ENCODE data around the gene SERPINE2. TPM values are rescaled to one million over a fixed set of nuclear protein-coding genes. Genes with fewer than 3 reads are reported as not detected.
A peak's percentile ranks its signal among the peaks of the same experiment; 100 is the strongest.

The SERPINE2 gene
- polyA plus RNA-seq, 3 donors: not detected

DNA sequence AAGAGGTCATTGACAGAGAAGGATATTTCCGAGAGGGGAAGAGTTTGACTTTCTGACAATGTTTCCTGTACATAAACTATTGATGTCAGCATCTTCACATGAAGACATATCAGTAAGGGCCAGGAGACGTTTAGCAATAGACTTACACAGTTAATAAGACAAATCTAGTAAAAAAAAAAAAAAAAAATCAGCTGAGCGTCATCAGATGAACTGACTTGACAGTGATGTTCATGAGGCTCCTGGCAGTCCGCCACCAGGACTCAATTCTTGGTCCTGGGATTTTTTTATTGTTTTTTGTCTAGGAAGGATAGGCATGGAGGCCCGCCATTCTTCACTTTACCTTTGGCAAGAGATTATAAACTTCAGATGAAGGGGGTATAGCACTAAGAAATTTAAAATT lies 67.4 kb downstream of the SERPINE2 start:
- no peaks in the 10 kb centered on the region for H3K9me3 Mint-ChIP-seq
- Histone ChIP-seq H3K4me3 (replicated peaks in 1 of 3; ENCODE audit: low read depth in 2 of 3, low read length in 3 of 3) (no peak overlapping the region), H3K9ac (ENCODE audit: insufficient read depth, low read length, poor library complexity, severe bottlenecking) (no peak overlapping the region), H3K27me3 (ENCODE audit: control insufficient read depth in 2 of 2, insufficient read depth in 2 of 2, low read length in 2 of 2) (no peaks in the 10 kb centered on the region), H3K36me3 (replicated peaks in 1 of 2; ENCODE audit: control insufficient read depth in 1 of 2, insufficient read depth in 2 of 2, low read length in 2 of 2) (peaks cover 15 to 47% of the 10 kb centered on the region in 2 donors), H3K4me2 (replicated peaks; ENCODE audit: extremely low read depth, low read length, poor library complexity, severe bottlenecking) (no peak overlapping the region), H3K27ac (ENCODE audit: low read depth in 1 of 2, low read length in 2 of 2) (no peak overlapping the region), H4K20me1 (ENCODE audit: insufficient read depth, low read length) (no peaks in the 10 kb centered on the region), H2AFZ (ENCODE audit: insufficient read depth, low read depth, low read length, poor library complexity, severe bottlenecking) (no peak overlapping the region), H3K4me1 (ENCODE audit: control insufficient read depth in 1 of 2, insufficient read depth in 2 of 2, low read length in 2 of 2) (no peaks in the 10 kb centered on the region), H3K9me3 (replicated peaks in 1 of 2; ENCODE audit: control insufficient read depth in 1 of 2, insufficient read depth in 1 of 2, low read length in 2 of 2) (no peaks in the 10 kb centered on the region), H3K79me2 (ENCODE audit: insufficient read depth, low read length) (no peaks in the 10 kb centered on the region)
- TF ChIP-seq, protein P1, sequence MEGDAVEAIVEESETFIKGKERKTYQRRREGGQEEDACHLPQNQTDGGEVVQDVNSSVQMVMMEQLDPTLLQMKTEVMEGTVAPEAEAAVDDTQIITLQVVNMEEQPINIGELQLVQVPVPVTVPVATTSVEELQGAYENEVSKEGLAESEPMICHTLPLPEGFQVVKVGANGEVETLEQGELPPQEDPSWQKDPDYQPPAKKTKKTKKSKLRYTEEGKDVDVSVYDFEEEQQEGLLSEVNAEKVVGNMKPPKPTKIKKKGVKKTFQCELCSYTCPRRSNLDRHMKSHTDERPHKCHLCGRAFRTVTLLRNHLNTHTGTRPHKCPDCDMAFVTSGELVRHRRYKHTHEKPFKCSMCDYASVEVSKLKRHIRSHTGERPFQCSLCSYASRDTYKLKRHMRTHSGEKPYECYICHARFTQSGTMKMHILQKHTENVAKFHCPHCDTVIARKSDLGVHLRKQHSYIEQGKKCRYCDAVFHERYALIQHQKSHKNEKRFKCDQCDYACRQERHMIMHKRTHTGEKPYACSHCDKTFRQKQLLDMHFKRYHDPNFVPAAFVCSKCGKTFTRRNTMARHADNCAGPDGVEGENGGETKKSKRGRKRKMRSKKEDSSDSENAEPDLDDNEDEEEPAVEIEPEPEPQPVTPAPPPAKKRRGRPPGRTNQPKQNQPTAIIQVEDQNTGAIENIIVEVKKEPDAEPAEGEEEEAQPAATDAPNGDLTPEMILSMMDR (IDR thresholded peaks at IDR 0.05): no peak
- DNase-seq: no peak
- WGBS (ENCODE audit: insufficient coverage): no CpG with 5 or more reads among the region's 5 CpGs
- peaks cover 31 to 35% of the 10 kb centered on the region in 2 donors for H3K36me3 Mint-ChIP-seq
- intact Hi-C loops (cut with micrococcal nuclease): loop anchor here in 1 of 2 donors (5.0 kb wide), 1 partner anchor 311 kb away; no protein-coding TSS in a partner anchor
- no peak overlapping the region for H3K27ac Mint-ChIP-seq
- H3K27me3 Mint-ChIP-seq (ENCODE audit: low read depth in 3 of 3): no peaks in the 10 kb centered on the region
- peaks cover 3% of the 10 kb centered on the region for H3K4me1 Mint-ChIP-seq
- H3K4me3 Mint-ChIP-seq: no peak overlapping the region

DNA sequence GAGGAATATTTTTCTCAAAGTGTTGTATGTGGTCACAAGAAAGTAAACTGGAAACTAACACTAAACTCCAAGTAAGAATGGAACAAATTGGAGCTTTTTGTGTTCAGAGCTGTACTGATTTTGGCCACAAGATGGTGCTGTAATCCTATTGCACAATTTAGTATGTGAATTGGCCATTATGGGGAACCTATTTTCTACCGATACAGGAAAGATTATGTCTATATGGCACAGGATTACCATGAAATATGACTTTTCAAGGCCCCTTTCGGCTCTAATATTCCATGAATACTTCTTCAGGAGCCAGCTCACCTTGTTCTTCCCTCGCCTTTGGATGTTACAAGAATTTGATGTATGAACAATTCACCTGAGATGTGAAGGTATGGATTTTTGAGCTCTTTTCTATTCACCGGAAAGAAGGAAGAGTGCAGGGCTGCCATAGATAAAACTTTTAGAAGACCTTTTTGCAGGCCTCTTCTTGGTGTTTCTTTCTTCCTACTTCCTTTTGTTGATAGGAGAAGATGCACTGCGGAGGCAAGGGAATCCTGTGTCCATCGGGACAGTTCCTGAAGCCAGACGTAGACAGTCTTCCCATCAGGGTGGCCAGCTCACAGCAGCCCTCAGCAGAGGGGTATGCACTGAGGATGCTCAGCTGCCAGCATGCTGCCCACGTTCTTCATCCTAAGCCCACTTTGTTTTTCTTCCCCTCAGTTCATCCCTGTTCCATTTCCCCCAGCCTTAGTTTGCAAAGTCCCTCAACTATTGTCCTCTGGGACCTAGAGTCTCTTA lies 68.5 kb downstream of the SERPINE2 start:
- H3K4me1 Mint-ChIP-seq: peaks cover 3% of the 10 kb centered on the region
- H3K27ac Mint-ChIP-seq: peak overlapping the region in 1 of 7 donors; percentile 4
- no peaks in the 10 kb centered on the region for H3K9me3 Mint-ChIP-seq
- intact Hi-C loops (cut with micrococcal nuclease): loop anchor here in 1 of 2 donors (5.0 kb wide), 1 partner anchor 312 kb away; no protein-coding TSS in a partner anchor
- no peak overlapping the region for H3K4me2 ChIP-seq (replicated peaks; ENCODE audit: extremely low read depth, low read length, poor library complexity, severe bottlenecking)
- 96% methylated on average over 3 of the region's 8 CpGs for WGBS (ENCODE audit: insufficient coverage)
- peaks cover 6% of the 10 kb centered on the region for H3K79me2 ChIP-seq (ENCODE audit: insufficient read depth, low read length)
- peaks cover 7% of the 10 kb centered on the region for H4K20me1 ChIP-seq (ENCODE audit: insufficient read depth, low read length)
- H3K9ac ChIP-seq (ENCODE audit: insufficient read depth, low read length, poor library complexity, severe bottlenecking): no peak overlapping the region
- no peak overlapping the region for H2AFZ ChIP-seq (ENCODE audit: insufficient read depth, low read depth, low read length, poor library complexity, severe bottlenecking)
- no peaks in the 10 kb centered on the region for H3K27me3 ChIP-seq (ENCODE audit: control insufficient read depth in 2 of 2, insufficient read depth in 2 of 2, low read length in 2 of 2)
- no peak overlapping the region for H3K4me3 Mint-ChIP-seq
- peaks cover 25 to 59% of the 10 kb centered on the region in 2 donors for H3K36me3 ChIP-seq (replicated peaks in 1 of 2; ENCODE audit: control insufficient read depth in 1 of 2, insufficient read depth in 2 of 2, low read length in 2 of 2)
- H3K36me3 Mint-ChIP-seq: peaks cover 37 to 45% of the 10 kb centered on the region in 2 donors
- no peaks in the 10 kb centered on the region for H3K9me3 ChIP-seq (replicated peaks in 1 of 2; ENCODE audit: control insufficient read depth in 1 of 2, insufficient read depth in 1 of 2, low read length in 2 of 2)
- DNase-seq: peak; percentile 43 to 67 (median 60)
- TF ChIP-seq, protein P1 (IDR thresholded peaks at IDR 0.05): peak; percentile 98
- no peaks in the 10 kb centered on the region for H3K4me1 ChIP-seq (ENCODE audit: control insufficient read depth in 1 of 2, insufficient read depth in 2 of 2, low read length in 2 of 2)
- H3K27ac ChIP-seq (ENCODE audit: low read depth in 1 of 2, low read length in 2 of 2): no peak overlapping the region
- H3K4me3 ChIP-seq (replicated peaks in 1 of 3; ENCODE audit: low read depth in 2 of 3, low read length in 3 of 3): no peak overlapping the region
- no peaks in the 10 kb centered on the region for H3K27me3 Mint-ChIP-seq (ENCODE audit: low read depth in 3 of 3)

Measured in CD14-positive monocyte (primary cell).